HTR-8/SVneo (cell line): ENCODE results near the gene TET3.
A peak's percentile ranks its signal among the peaks of the same experiment; 100 is the strongest.

ENCODE experiments used
- DNase-seq: peaks from one replicate; pipeline ENCODE4 v3.0.0; 2011; ENCODE audit warnings: low spot score, mixed read lengths; ENCODE audit not compliant: insufficient read length
- FAIRE-seq: peaks from 2 replicates; lab custom pipeline; 2011; peaks lifted over from hg19 to GRCh38; lab: Jason Lieb, UNC

The TET3 gene

GRCh38 chr2:73963385-73964120 is 21.2 kb upstream of the TET3 start:
- FAIRE-seq (no peak), DNase-seq (no peak)

- FAIRE-seq (no peak), DNase-seq (no peak)
These were observed 20.5 kb upstream of the TET3 start for GRCh38 chr2:73964223-73964622.

- FAIRE-seq (no peak), DNase-seq (no peak)
These were observed 19.7 kb upstream of the TET3 start for GRCh38 chr2:73965053-73965452.

DNA sequence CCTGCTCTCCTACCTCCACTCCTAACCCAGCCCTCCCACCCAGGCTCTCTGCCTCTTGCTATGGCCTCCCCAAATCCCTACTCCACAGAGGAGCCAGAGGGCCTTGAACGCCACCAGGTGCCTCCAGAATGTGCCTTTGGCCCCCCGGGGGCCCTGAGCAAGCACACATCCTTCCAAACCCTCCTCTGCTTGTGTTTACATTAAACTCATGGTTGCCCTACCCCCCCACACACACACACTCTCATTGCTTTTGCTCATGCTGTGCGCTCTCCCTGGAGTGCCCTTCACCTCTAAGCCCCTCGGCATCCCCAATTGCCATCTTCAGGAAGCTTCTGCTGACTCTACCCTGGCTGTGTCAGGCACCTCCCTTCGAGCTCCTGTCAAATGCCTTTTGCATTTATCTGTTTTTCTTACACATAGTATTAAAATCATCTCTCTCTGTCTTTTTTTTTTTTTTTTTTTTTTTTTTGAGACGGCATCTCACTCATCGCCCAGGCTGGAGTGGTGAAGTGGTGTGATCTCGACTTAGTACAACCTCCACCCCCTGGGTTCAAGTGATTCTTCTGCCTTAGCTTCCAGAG is 16.3 kb upstream of the TET3 start:
- FAIRE-seq (no peak), DNase-seq (no peak)

DNA sequence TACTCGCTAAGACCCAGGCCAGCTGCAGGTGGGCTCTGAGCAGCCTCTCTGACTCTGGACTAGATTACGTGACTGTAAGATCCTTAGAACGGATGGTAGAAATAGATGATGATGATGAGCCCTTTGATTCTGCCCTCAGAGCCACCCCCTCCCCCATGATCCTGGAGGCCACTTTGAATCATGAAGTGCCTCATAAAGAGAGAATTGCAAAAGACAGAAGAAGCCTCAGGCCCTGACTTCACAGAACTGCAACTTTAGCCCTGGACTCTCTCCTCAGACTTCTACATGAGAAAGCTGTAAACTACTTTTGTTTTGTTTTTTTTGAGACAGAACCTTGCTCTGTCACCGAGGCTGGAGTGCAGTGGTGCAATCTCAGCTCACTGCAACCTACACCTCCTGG is 15.4 kb upstream of the TET3 start:
- DNase-seq (no peak), FAIRE-seq (no peak)

DNA sequence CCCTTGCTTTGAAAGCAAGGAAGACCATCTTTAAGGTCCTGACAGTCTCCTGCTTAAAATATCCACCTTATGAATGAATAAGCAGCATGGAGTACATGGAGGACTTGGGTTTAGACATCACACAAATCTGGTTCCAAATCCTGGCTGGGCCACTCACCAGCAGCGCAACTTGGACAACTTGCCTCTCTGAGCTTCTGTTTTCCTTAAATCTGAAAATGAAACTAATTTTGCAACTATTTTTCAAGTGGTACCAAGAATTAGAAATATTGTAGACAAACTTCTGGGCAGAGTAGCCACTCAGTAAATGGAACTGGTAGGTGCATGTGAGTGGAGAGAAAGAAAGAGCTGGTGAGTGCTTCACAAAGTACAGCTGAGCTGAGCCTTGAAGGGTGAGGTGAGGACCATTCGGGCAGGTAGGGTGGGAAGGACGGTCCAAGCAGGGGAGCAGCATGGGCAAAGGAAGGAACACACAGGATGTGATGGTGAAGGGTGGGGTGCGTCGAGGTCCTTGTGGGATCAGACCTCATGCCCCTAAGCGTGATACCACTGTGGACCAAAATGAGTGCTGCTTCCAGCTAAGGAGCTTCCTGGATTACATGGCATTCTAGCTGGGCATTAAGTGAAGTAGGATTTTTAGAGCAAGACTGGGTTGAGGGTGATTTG is 14.4 kb upstream of the TET3 start:
- no peak for DNase-seq
- FAIRE-seq: no peak

- no peak for DNase-seq
These were observed 13.7 kb upstream of the TET3 start for GRCh38 chr2:73970850-73971471.

GRCh38 chr2:73971722-73972121 is 13.0 kb upstream of the TET3 start:
- no peak for FAIRE-seq
- no peak for DNase-seq

More at GRCh38 chr2:73970850-73971471, 13.7 kb upstream of the TET3 start:
- FAIRE-seq: no peak

DNA sequence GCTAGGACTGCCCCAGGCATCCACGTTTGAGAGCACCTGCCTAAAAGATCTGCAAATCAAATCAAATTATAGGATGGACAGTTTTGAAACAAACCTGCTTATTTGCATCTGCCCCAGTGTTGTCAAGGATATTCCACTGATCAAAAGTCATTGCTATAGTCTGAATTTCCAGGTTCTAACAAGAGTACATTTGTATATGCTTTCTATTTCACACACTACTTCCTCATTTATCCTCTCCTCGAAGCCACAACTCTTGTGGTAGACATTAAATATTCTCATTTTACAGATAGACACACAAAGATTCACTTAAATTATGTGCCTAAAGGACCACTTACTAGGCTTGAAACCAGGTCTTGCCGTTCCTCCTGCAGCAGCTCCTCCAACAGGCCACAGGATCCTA is 11.9 kb upstream of the TET3 start:
- no peak for DNase-seq
- no peak for FAIRE-seq

GRCh38 chr2:73975731-73976130 is 9.0 kb upstream of the TET3 start:
- FAIRE-seq: no peak
- DNase-seq: no peak

DNA sequence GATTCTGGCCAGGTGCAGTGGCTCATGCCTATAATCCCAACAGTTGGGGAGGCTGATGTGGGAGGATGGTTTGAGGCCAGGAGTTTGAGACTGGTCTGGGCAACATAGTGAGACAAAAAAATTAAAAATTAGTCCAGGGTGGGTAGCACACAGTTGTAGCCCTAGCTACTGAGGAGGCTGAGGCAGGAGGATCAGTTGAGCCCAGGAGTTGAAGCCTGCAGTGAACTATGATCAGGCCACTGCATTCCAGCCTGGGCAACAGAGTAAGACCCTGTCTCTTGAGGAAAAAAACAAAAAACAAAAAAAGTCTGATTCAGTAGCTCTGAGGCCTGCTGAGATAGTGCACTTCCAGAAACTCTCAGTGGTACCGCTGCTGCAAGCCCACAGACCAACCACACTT is 7.9 kb upstream of the TET3 start:
- FAIRE-seq (no peak), DNase-seq (no peak)

- FAIRE-seq (no peak), DNase-seq (no peak)
These were observed 7.2 kb upstream of the TET3 start for GRCh38 chr2:73977466-73977865.

- DNase-seq: no peak
These were observed 5.7 kb upstream of the TET3 start for GRCh38 chr2:73979021-73979420.

GRCh38 chr2:73979686-73980085 is 5.0 kb upstream of the TET3 start:
- DNase-seq: peak; percentile 78

More at GRCh38 chr2:73979021-73979420, 5.7 kb upstream of the TET3 start:
- no peak for FAIRE-seq

GRCh38 chr2:73980566-73980965 is 4.1 kb upstream of the TET3 start:
- FAIRE-seq (no peak), DNase-seq (no peak)

More at GRCh38 chr2:73979686-73980085, 5.0 kb upstream of the TET3 start:
- no peak for FAIRE-seq

DNA sequence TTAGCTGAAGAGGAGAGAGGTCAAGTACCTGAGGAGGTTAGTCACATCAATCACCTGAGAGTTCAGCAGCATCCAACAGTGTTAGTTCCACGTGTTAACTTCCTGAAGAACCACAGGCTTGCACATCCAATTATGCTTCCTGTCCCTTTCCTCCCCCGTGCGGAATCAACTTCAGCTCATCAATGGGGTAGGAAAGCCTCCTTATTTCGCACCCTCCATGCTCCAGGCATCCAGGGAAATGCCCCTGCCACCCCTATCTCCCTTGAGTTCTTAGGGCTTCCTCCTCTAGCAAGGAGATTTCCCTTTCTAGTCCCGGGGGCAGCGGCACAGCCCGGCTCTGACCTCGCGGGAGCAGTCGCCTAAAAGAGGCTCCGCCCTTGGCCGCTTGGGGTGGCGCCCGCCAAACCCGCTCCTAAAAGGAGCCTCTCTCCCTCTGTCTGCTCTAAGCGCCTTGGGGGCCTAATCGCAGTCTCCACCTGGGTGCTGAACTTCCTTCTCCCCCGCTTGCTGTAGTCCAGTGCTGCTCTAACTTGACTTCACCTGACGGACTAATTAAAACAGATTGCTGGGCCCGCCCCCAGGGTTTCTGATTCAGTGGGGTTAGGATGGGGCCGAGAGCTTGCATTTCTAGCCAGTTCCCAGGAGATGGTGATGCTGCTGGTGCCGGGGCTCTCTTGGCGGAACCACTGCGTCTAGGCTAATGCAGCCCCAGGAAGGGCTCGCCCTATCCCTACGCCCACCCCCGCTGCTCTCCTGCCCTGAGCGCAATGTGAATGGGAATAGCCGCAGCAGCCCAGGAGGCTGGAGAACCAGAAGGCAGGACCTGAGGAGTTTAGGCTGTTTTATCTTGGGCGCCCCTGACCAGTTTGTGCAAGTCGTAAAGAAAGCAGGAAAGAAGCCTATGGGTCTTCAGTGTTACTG is 3.4 kb upstream of the TET3 start:
- no peak for FAIRE-seq
- DNase-seq: no peak

DNA sequence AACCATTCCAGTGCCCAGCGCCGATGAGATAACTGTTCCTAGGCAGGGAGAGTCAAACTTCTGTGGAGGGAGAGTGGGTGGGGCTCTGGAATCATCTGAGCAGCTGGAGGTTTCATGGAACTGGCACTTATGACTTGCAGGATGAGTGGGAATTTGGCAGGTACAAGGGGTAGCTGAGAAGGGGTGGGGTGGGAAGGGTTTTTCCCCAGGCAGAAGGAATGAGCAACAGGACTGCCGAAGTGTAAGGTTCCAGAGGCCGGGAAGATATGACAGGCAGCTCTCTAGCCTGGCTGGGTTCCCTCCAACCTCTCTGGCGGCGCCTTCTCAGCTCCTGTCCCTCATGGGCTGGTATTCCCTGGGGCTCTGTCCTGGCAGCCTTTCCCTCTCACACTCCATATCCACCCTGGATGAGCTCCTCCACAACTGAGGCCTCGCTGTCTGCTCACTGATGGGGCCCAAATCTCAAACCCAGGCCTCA is 2.5 kb upstream of the TET3 start:
- no peak for FAIRE-seq
- DNase-seq: no peak

GRCh38 chr2:73983322-73984202 is 1.1 kb upstream of the TET3 start:
- FAIRE-seq (no peak), DNase-seq (no peak)

- DNase-seq: no peak
- FAIRE-seq: no peak
These were observed 205 bp downstream of the TET3 start for GRCh38 chr2:73984922-73985307.
